Upper lobe of right lung (tissue), 1 donor: ENCODE data around the gene GGNBP2. TPM values are rescaled to one million over a fixed set of nuclear protein-coding genes. Genes with fewer than 3 reads are reported as not detected.

Experiments used
- ATAC-seq: fragments of 200-7000 bp; cut with Tn5 transposase; one replicate; pipeline ENCODE4 v1.9.1; 2020; ENCODE audit warnings: mild to moderate bottlenecking, moderate library complexity
- DNase-seq: peaks from one replicate; pipeline ENCODE4 v3.0.0-alpha.2; 2020
- H3K27ac ChIP-seq: fragments of 200-600 bp; one replicate; pipeline ENCODE4 v1.8.0; 2022
- H3K27me3 ChIP-seq: fragments of 200-600 bp; one replicate; pipeline ENCODE4 v1.8.0; 2022; ENCODE audit warnings: mild to moderate bottlenecking
- H3K36me3 ChIP-seq: fragments of 200-600 bp; one replicate; pipeline ENCODE4 v1.8.0; 2022
- H3K4me1 ChIP-seq: fragments of 200-600 bp; one replicate; pipeline ENCODE4 v1.8.0; 2022
- H3K4me3 ChIP-seq: fragments of 200-600 bp; one replicate; pipeline ENCODE4 v1.8.0; 2022; ENCODE audit warnings: mild to moderate bottlenecking
- H3K9me3 ChIP-seq: fragments of 200-600 bp; one replicate; pipeline ENCODE4 v1.8.0; 2022
- CTCF ChIP-seq: fragments of 200-600 bp; IDR thresholded peaks from one replicate; pipeline ENCODE4 v1.8.0; 2022; ENCODE audit warnings: antibody characterized with exemption
- intact Hi-C: fragments of 100-400 bp; cut with DNase I; formaldehyde crosslinking; loops from one replicate; pipeline ENCODE4 v1.11.0; 2022
- total RNA-seq: library from RNA; stranded (reverse); fragmentation: NEBNext Ultra II Directional; extraction: Animal tissue kit (Norgen Biotek cat#: 25700); gene quantifications from one replicate; pipeline ENCODE4 v1.2.1, GENCODE V29; 2021
- donor health status: DM: no; HTN: yes; CAD: no; lungs with severe emphysema.

The GGNBP2 gene
- total RNA-seq, 1 donor from 2014 or later: 81.7 TPM

GRCh38 chr17:36629970-36630502 lies 85.3 kb downstream of the GGNBP2 start:
- no peak for TF ChIP-seq CTCF
- Histone ChIP-seq H3K27me3 (peaks cover 13% of the 10 kb centered on the region), H3K27ac (no peak overlapping the region), H3K9me3 (no peaks in the 10 kb centered on the region), H3K4me3 (no peak overlapping the region), H3K4me1 (no peaks in the 10 kb centered on the region), H3K36me3 (no peaks in the 10 kb centered on the region)
- ATAC-seq (no peak), DNase-seq (no peak)
- intact Hi-C loops: loop anchor here (10.0 kb wide), 1 partner anchor 415 kb away; no protein-coding TSS in a partner anchor

GRCh38 chr17:36631022-36631421 lies 86.3 kb downstream of the GGNBP2 start:
- H3K36me3 ChIP-seq: no peaks in the 10 kb centered on the region
- H3K4me1 ChIP-seq: no peaks in the 10 kb centered on the region
- no peak overlapping the region for H3K4me3 ChIP-seq
- peaks cover 23% of the 10 kb centered on the region for H3K27me3 ChIP-seq
- no peaks in the 10 kb centered on the region for H3K9me3 ChIP-seq
- intact Hi-C loops: no loop called here
- no peak for TF ChIP-seq CTCF
- no peak for DNase-seq
- H3K27ac ChIP-seq: no peak overlapping the region
- no peak for ATAC-seq

GRCh38 chr17:36632916-36633771 lies 88.4 kb downstream of the GGNBP2 start:
- Histone ChIP-seq H3K4me3 (no peak overlapping the region), H3K27ac (no peak overlapping the region), H3K27me3 (peaks cover 31% of the 10 kb centered on the region), H3K36me3 (no peaks in the 10 kb centered on the region), H3K4me1 (no peaks in the 10 kb centered on the region), H3K9me3 (no peaks in the 10 kb centered on the region)
- ATAC-seq (no peak), DNase-seq (no peak)
- intact Hi-C loops: no loop called here
- TF ChIP-seq CTCF: no peak

Other genes with a start within 250 kb of the GGNBP2 start
- not detected for gene TBC1D3G, start 221.0 kb upstream of the GGNBP2 start, total RNA-seq
- gene TBC1D3H, start 156.5 kb upstream of the GGNBP2 start, total RNA-seq: not detected
- gene ZNHIT3, start 58.2 kb upstream of the GGNBP2 start, total RNA-seq: 29.0 TPM
- 36.8 TPM for gene MYO19, start 10.1 kb upstream of the GGNBP2 start, total RNA-seq
- gene PIGW, start 9.9 kb upstream of the GGNBP2 start, total RNA-seq: 8.6 TPM
- gene DHRS11, start 47.0 kb downstream of the GGNBP2 start, total RNA-seq: 5.7 TPM
- gene MRM1, start 56.7 kb downstream of the GGNBP2 start, total RNA-seq: 5.6 TPM